Measurements from ENCODE around the gene TOP2A.

Gene TOP2A

DNA sequence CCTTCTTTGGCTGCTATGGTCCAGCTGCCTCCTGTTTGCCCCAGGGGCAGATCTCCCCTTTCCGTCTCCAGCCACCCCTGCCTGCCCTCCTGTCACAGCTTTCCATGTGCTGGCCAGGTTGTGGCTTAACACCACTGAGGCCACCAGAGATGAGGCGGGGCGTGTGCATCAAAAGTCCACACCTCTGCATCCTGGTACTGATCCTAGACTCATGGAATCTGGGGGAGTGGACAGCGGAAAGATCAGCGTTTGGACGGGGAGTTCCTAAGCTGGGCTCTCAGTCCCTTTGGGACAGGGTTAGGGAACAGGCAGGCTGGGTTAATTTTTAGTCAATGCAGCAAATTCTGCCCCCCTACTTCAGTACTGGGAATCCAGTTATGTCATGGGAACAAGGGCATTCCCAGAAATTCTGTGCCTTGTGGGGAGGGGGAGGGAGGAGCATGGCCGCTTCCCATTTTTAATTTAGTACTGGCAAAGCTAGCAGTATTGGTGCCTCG, 29.5 kb upstream of the TOP2A start:
- H3K36me3 ChIP-seq (ENCODE audit: control insufficient read depth in 1 of 2, insufficient read depth in 2 of 2, low read length in 2 of 2), result peaks cover 0 to 3% of the 10 kb centered on the region in 2 experiments
- no peaks in the 10 kb centered on the region for H3K27me3 ChIP-seq (ENCODE audit: insufficient read depth, low read length)
- peaks cover 8% of the 10 kb centered on the region for H3K79me1 ChIP-seq (ENCODE audit: low read length)
- no peak overlapping the region for H2BK5ac ChIP-seq (ENCODE audit: low read depth, low read length, poor library complexity)
- no peak overlapping the region for H2AK5ac ChIP-seq (ENCODE audit: low read length)
- H4K12ac ChIP-seq (ENCODE audit: low read depth, low read length), result no peak overlapping the region
- H4K91ac ChIP-seq (ENCODE audit: low read depth, low read length), result no peak overlapping the region
- WGBS (ENCODE audit: extremely low coverage, insufficient coverage, insufficient read length), result no CpG with 5 or more reads among the region's 8 CpGs
- peaks cover 12 to 19% of the 10 kb centered on the region in 2 experiments for H3K4me1 ChIP-seq (ENCODE audit: control insufficient read depth in 1 of 2, insufficient read depth in 2 of 2, low read length in 2 of 2)
- no peak overlapping the region for H2BK12ac ChIP-seq (ENCODE audit: low read length)
- peaks cover 2% of the 10 kb centered on the region for H3K9me3 ChIP-seq (ENCODE audit: insufficient read depth, low read depth, low read length)
- H3K4me2 ChIP-seq (ENCODE audit: low read length), result no peak overlapping the region
- H3K79me2 ChIP-seq (ENCODE audit: control insufficient read depth, insufficient read depth, low read length, poor library complexity), result peaks cover 8% of the 10 kb centered on the region
- H3K9ac ChIP-seq (ENCODE audit: low read length), result no peak overlapping the region
- no peak overlapping the region for H3K4ac ChIP-seq (ENCODE audit: low read depth, low read length)
- no peak for DNase-seq
- H3K23ac ChIP-seq (ENCODE audit: low read length), result no peak overlapping the region
- no peak overlapping the region for H4K8ac ChIP-seq (ENCODE audit: low read depth, low read length)
- no peak overlapping the region for H2AFZ ChIP-seq (ENCODE audit: insufficient read depth, low read length, poor library complexity)
- no peak overlapping the region for H3K4me3 ChIP-seq (ENCODE audit: low read depth, low read length)
- H3K27ac ChIP-seq (ENCODE audit: low read depth, low read length), result no peak overlapping the region
- H3K14ac ChIP-seq (ENCODE audit: low read length), result no peak overlapping the region
- no peak overlapping the region for H3K18ac ChIP-seq (ENCODE audit: low read length)
- H2BK120ac ChIP-seq (ENCODE audit: insufficient read depth, low read length, poor library complexity), result no peak overlapping the region

DNA sequence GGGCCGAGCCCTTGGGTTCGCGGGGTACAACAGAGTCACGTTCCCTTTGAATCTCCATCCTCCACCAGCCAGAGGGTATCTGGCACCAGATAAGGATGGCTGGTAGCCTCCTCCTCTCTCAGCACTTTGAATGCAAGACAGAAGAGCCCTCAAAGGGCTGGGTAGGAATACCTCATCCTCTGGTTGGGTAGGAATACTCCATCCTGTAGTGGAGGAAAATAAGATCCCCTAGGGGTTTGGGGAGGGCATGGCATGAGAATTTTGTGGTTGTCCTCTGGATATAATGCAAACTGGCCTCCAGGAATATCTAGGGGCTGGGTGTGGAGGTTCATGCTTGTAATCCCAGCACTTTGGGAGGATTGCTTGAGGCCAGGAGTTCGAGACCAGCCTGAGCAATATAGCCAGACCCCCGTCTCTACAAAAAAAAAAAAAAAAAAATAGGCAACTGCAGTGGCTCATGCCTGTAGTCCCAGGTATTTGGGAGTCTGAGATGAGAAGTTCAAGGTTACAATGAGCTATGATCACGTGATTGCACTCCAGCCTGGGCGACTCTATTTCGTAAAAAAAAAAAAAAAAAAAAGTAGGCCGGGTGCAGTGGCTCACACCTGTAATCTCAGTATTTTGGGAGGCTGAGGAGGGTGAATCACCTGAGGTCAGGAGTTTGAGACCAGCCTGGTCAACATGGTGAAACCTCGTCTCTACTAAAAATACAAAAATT, 28.2 kb upstream of the TOP2A start:
- H3K9ac ChIP-seq (ENCODE audit: low read length), result no peak overlapping the region
- peaks cover 8% of the 10 kb centered on the region for H3K79me2 ChIP-seq (ENCODE audit: control insufficient read depth, insufficient read depth, low read length, poor library complexity)
- H3K23ac ChIP-seq (ENCODE audit: low read length), result no peak overlapping the region
- no peak for DNase-seq
- no peak overlapping the region for H2AK5ac ChIP-seq (ENCODE audit: low read length)
- H4K12ac ChIP-seq (ENCODE audit: low read depth, low read length), result no peak overlapping the region
- H2BK12ac ChIP-seq (ENCODE audit: low read length), result no peak overlapping the region
- H3K36me3 ChIP-seq (ENCODE audit: control insufficient read depth in 1 of 2, insufficient read depth in 2 of 2, low read length in 2 of 2), result peaks cover 0 to 3% of the 10 kb centered on the region in 2 experiments
- H3K4me3 ChIP-seq (ENCODE audit: low read depth, low read length), result no peak overlapping the region
- H2AFZ ChIP-seq (ENCODE audit: insufficient read depth, low read length, poor library complexity), result no peak overlapping the region
- H2BK5ac ChIP-seq (ENCODE audit: low read depth, low read length, poor library complexity), result no peak overlapping the region
- H3K18ac ChIP-seq (ENCODE audit: low read length), result peak overlapping the region; percentile 19
- no peak overlapping the region for H2BK120ac ChIP-seq (ENCODE audit: insufficient read depth, low read length, poor library complexity)
- no peaks in the 10 kb centered on the region for H3K27me3 ChIP-seq (ENCODE audit: insufficient read depth, low read length)
- H3K9me3 ChIP-seq (ENCODE audit: insufficient read depth, low read depth, low read length), result no peaks in the 10 kb centered on the region
- no peak overlapping the region for H3K4ac ChIP-seq (ENCODE audit: low read depth, low read length)
- H3K79me1 ChIP-seq (ENCODE audit: low read length), result peaks cover 8% of the 10 kb centered on the region
- peak overlapping the region; percentile 30 for H4K8ac ChIP-seq (ENCODE audit: low read depth, low read length)
- H3K4me2 ChIP-seq (ENCODE audit: low read length), result peak overlapping the region; percentile 35
- H3K14ac ChIP-seq (ENCODE audit: low read length), result no peak overlapping the region
- no peak overlapping the region for H3K27ac ChIP-seq (ENCODE audit: low read depth, low read length)
- H4K91ac ChIP-seq (ENCODE audit: low read depth, low read length), result no peak overlapping the region
- peaks cover 12 to 19% of the 10 kb centered on the region in 2 experiments for H3K4me1 ChIP-seq (ENCODE audit: control insufficient read depth in 1 of 2, insufficient read depth in 2 of 2, low read length in 2 of 2)
- no CpG with 5 or more reads among the region's 11 CpGs for WGBS (ENCODE audit: extremely low coverage, insufficient coverage, insufficient read length)

DNA sequence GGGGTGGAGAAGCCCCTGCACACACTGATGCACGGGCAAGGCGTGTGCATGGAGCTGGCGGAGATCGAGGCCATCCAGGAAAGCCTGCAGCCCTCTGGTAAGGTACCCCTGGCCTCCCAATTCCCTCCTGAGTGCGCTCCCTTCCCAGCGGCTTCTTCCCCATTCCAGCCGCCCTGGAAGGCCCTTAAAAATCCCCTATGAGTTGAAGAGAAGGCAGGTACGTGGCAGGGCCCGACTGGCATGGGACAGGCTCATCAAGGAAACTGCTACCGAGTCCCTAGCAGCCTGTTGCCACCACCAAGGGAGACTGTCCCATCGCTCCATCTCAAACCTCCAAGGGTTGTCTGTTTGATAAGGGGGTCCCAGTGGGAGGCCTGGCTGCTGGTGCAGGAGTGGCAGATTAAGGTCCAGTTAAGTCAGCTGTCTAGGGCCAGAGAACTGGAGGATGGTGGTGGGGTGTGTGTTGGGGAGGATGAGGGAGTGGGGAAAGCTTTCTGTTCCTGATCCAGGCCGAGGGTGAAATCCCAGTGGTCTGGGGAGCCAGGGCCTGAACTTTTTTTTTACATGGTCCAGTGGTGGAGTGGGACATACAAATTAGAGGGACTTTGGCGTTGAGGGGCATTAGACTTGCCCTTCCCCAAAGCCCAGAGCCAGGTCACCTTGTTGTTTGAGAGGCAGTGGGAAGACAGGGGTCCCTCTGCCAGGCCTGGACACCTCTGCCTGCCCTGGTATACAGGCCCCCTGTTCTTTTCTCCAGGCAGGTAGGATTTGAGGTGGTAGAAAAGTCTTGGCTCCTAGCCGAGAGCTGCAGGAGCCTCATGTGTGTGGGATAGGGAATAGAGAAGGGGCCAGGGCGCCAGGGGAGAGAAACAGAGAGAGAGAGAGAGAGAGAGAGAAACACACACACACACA, 26.5 kb upstream of the TOP2A start:
- Histone ChIP-seq H3K9ac (ENCODE audit: low read length) (no peak overlapping the region), H3K36me3 (ENCODE audit: control insufficient read depth in 1 of 2, insufficient read depth in 2 of 2, low read length in 2 of 2) (peaks cover 0 to 3% of the 10 kb centered on the region in 2 experiments)
- DNase-seq, result no peak

DNA sequence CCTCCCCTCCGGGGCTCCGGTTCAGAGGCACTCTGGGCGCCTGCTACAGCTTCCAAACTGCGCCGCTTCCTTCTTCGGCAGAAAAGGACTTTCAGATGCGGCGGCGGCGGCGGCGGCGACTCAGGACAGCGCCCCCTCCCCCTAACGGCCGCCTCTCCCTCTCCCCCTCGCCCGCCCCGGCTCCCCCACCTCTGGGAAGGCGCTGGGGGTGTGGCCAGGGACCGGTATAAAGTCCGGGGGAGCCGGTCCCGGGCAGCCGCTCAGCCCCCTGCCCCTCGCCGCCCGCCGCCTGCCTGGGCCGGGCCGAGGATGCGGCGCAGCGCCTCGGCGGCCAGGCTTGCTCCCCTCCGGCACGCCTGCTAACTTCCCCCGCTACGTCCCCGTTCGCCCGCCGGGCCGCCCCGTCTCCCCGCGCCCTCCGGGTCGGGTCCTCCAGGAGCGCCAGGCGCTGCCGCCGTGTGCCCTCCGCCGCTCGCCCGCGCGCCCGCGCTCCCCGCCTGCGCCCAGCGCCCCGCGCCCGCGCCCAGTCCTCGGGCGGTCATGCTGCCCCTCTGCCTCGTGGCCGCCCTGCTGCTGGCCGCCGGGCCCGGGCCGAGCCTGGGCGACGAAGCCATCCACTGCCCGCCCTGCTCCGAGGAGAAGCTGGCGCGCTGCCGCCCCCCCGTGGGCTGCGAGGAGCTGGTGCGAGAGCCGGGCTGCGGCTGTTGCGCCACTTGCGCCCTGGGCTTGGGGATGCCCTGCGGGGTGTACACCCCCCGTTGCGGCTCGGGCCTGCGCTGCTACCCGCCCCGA, 25.7 kb upstream of the TOP2A start, which contains the start of gene IGFBP4:
IGFBP4 (plus strand) TSS at position 255 of the 792 bp plus-strand sequence; CDS start at position 541, 286 bp downstream.
- no peaks in the 10 kb centered on the region for H3K9me3 ChIP-seq (ENCODE audit: insufficient read depth, low read depth, low read length)
- peaks cover 12 to 19% of the 10 kb centered on the region in 2 experiments for H3K4me1 ChIP-seq (ENCODE audit: control insufficient read depth in 1 of 2, insufficient read depth in 2 of 2, low read length in 2 of 2)
- peaks cover 8% of the 10 kb centered on the region for H3K79me1 ChIP-seq (ENCODE audit: low read length)
- peak within 1 kb of the TSS; percentile 53 for H4K91ac ChIP-seq (ENCODE audit: low read depth, low read length)
- H3K4me3 ChIP-seq (ENCODE audit: low read depth, low read length), result peak within 1 kb of the TSS; percentile 72
- peak within 1 kb of the TSS; percentile 9 for H3K4ac ChIP-seq (ENCODE audit: low read depth, low read length)
- H2AFZ ChIP-seq (ENCODE audit: insufficient read depth, low read length, poor library complexity), result peak within 1 kb of the TSS; percentile 75
- H2BK120ac ChIP-seq (ENCODE audit: insufficient read depth, low read length, poor library complexity), result peak within 1 kb of the TSS; percentile 21
- WGBS (ENCODE audit: extremely low coverage, insufficient coverage, insufficient read length), result no CpG with 5 or more reads among the region's 98 CpGs
- H3K4me2 ChIP-seq (ENCODE audit: low read length), result peak within 1 kb of the TSS; percentile 85
- H3K79me2 ChIP-seq (ENCODE audit: control insufficient read depth, insufficient read depth, low read length, poor library complexity), result peaks cover 8% of the 10 kb centered on the region
- peak within 1 kb of the TSS; percentile 57 for H4K12ac ChIP-seq (ENCODE audit: low read depth, low read length)
- H3K27ac ChIP-seq (ENCODE audit: low read depth, low read length), result no peak within 1 kb of the TSS
- peak within 1 kb of the TSS; percentile 83 for H4K8ac ChIP-seq (ENCODE audit: low read depth, low read length)
- H2BK12ac ChIP-seq (ENCODE audit: low read length), result peak within 1 kb of the TSS; percentile 34
- H3K18ac ChIP-seq (ENCODE audit: low read length), result peak within 1 kb of the TSS; percentile 85
- H2AK5ac ChIP-seq (ENCODE audit: low read length), result peak within 1 kb of the TSS; percentile 19
- no peaks in the 10 kb centered on the region for H3K36me3 ChIP-seq (ENCODE audit: control insufficient read depth in 1 of 2, insufficient read depth in 2 of 2, low read length in 2 of 2)
- H3K9ac ChIP-seq (ENCODE audit: low read length), result peak within 1 kb of the TSS; percentile 36
- peak within 1 kb of the TSS; percentile 50 for H3K14ac ChIP-seq (ENCODE audit: low read length)
- H3K23ac ChIP-seq (ENCODE audit: low read length), result no peak within 1 kb of the TSS
- DNase-seq, result peak; percentile 60 to 67
- H3K27me3 ChIP-seq (ENCODE audit: insufficient read depth, low read length), result no peaks in the 10 kb centered on the region
- H2BK5ac ChIP-seq (ENCODE audit: low read depth, low read length, poor library complexity), result peak within 1 kb of the TSS; percentile 16

More for the DNA sequence above, 26.5 kb upstream of the TOP2A start:
- Histone ChIP-seq H2BK120ac (ENCODE audit: insufficient read depth, low read length, poor library complexity) (peak overlapping the region; percentile 45), H2AK5ac (ENCODE audit: low read length) (peak overlapping the region; percentile 80), H3K14ac (ENCODE audit: low read length) (peak overlapping the region; percentile 30), H4K8ac (ENCODE audit: low read depth, low read length) (peak overlapping the region; percentile 42), H3K4me1 (ENCODE audit: control insufficient read depth in 1 of 2, insufficient read depth in 2 of 2, low read length in 2 of 2) (peaks cover 12 to 19% of the 10 kb centered on the region in 2 experiments), H4K91ac (ENCODE audit: low read depth, low read length) (no peak overlapping the region), H3K23ac (ENCODE audit: low read length) (no peak overlapping the region), H3K4ac (ENCODE audit: low read depth, low read length) (peak overlapping the region; percentile 4), H3K27ac (ENCODE audit: low read depth, low read length) (no peak overlapping the region), H3K18ac (ENCODE audit: low read length) (no peak overlapping the region), H2BK5ac (ENCODE audit: low read depth, low read length, poor library complexity) (no peak overlapping the region), H3K27me3 (ENCODE audit: insufficient read depth, low read length) (no peaks in the 10 kb centered on the region), H3K9me3 (ENCODE audit: insufficient read depth, low read depth, low read length) (no peaks in the 10 kb centered on the region), H2AFZ (ENCODE audit: insufficient read depth, low read length, poor library complexity) (no peak overlapping the region), H2BK12ac (ENCODE audit: low read length) (no peak overlapping the region), H3K79me1 (ENCODE audit: low read length) (peaks cover 8% of the 10 kb centered on the region), H4K12ac (ENCODE audit: low read depth, low read length) (no peak overlapping the region), H3K4me2 (ENCODE audit: low read length) (peak overlapping the region; percentile 85), H3K4me3 (ENCODE audit: low read depth, low read length) (peak overlapping the region; percentile 72), H3K79me2 (ENCODE audit: control insufficient read depth, insufficient read depth, low read length, poor library complexity) (peaks cover 8% of the 10 kb centered on the region)
- WGBS (ENCODE audit: extremely low coverage, insufficient coverage, insufficient read length), result no CpG with 5 or more reads among the region's 15 CpGs
